Esophagus muscularis mucosa (tissue), 4 donors: Measurements from ENCODE around the gene GPD1L. TPM values are rescaled to one million over a fixed set of nuclear protein-coding genes. Genes with fewer than 3 reads are reported as not detected.

Source experiments
- DNase-seq: peaks from one replicate; pipeline ENCODE4 v3.0.0-alpha.2; 2017; ENCODE audit errors: extremely low spot score
- H3K27ac ChIP-seq, 4 donors: fragments of 200-600 bp; sonication (generic); replicated peaks in 1 of 4; 1 replicate in 3 of 4; 2 replicates in 1 of 4; pipeline ENCODE4 v1.5.1; 2016 to 2019; ENCODE audit warnings: mild to moderate bottlenecking in 1 of 4
- H3K27me3 ChIP-seq, 4 donors: fragments of 200-600 bp; sonication (generic); one replicate each; pipeline versions ENCODE4 v1.5.1 to v1.6.0; 2016 to 2019
- H3K36me3 ChIP-seq, 4 donors: fragments of 200-600 bp; sonication (generic); one replicate each; pipeline ENCODE4 v1.5.1; 2016 to 2019
- H3K4me1 ChIP-seq, 4 donors: fragments of 200-600 bp; sonication (generic); one replicate each; pipeline ENCODE4 v1.5.1; 2016 to 2019
- H3K4me3 ChIP-seq, 4 donors: fragments of 200-600 bp; sonication (generic); 1 replicate in 2 of 4; 2 replicates in 2 of 4; pipeline ENCODE4 v1.5.1; 2016 to 2019; ENCODE audit warnings: mild to moderate bottlenecking in 4 of 4, moderate library complexity in 1 of 4
- H3K9me3 ChIP-seq, 4 donors: fragments of 200-600 bp; sonication (generic); 1 replicate in 3 of 4; 2 replicates in 1 of 4; pipeline ENCODE4 v1.5.1; 2016 to 2019
- EP300 ChIP-seq: sonication (generic); formaldehyde crosslinking; IDR thresholded peaks from one replicate; pipeline ENCODE4 v1.6.1; 2017; ENCODE audit warnings: antibody characterized with exemption
- POLR2A ChIP-seq: fragments of 450-650 bp; IDR thresholded peaks from one replicate; pipeline ENCODE4 v1.6.1; 2017; ENCODE audit warnings: antibody characterized with exemption, moderate library complexity, mild to moderate bottlenecking, low read depth
- POLR2AphosphoS5 ChIP-seq, 2 donors: sonication (generic); formaldehyde crosslinking; IDR thresholded peaks; one replicate each; pipeline ENCODE4 v1.6.1; 2017; ENCODE audit warnings: antibody characterized with exemption in 2 of 2
- WGBS: methylation state at CpG from one replicate; pipeline ENCODE4 v1.1.5; 2018; 5-methylcytosine and 5-hydroxymethylcytosine counted together
- intact Hi-C: fragments of 100-400 bp; cut with DNase I; formaldehyde crosslinking; loops from one replicate; pipeline ENCODE4 v1.15.1; 2023
- total RNA-seq, 4 donors: library from RNA; depleted of rRNA; stranded (reverse); fragments of >200 nt; gene quantifications; one replicate each; pipeline versions ENCODE4 v1.1.0 to v1.2.1, GENCODE V29; 2016
- TF ChIP-seq, protein P1 (sequence below), 3 experiments: fragments of 200-600 bp in 2 of 3; fragments of 450-650 bp in 1 of 3; sonication (generic) in 2 of 3; IDR thresholded peaks; one replicate each; pipeline ENCODE4 v1.5.1; 2017 to 2019; ENCODE audit warnings: antibody characterized with exemption in 3 of 3, mild to moderate bottlenecking in 2 of 3, moderate library complexity in 1 of 3

GPD1L gene
- total RNA-seq, 4 donors from 2014 or later, result 75.6 to 117 (median 79.7) TPM

- Histone ChIP-seq H3K36me3 (no peaks in the 10 kb centered on the region), H3K27me3 (no peaks in the 10 kb centered on the region), H3K4me3 (no peak overlapping the region), H3K4me1 (no peaks in the 10 kb centered on the region), H3K27ac (no peak overlapping the region), H3K9me3 (no peaks in the 10 kb centered on the region)
- intact Hi-C loops, result no loop called here
- no peak for DNase-seq
- TF ChIP-seq POLR2A (no peak), EP300 (no peak), POLR2AphosphoS5 (IDR thresholded peaks at IDR 0.05) (no peak)
- TF ChIP-seq, protein P1, sequence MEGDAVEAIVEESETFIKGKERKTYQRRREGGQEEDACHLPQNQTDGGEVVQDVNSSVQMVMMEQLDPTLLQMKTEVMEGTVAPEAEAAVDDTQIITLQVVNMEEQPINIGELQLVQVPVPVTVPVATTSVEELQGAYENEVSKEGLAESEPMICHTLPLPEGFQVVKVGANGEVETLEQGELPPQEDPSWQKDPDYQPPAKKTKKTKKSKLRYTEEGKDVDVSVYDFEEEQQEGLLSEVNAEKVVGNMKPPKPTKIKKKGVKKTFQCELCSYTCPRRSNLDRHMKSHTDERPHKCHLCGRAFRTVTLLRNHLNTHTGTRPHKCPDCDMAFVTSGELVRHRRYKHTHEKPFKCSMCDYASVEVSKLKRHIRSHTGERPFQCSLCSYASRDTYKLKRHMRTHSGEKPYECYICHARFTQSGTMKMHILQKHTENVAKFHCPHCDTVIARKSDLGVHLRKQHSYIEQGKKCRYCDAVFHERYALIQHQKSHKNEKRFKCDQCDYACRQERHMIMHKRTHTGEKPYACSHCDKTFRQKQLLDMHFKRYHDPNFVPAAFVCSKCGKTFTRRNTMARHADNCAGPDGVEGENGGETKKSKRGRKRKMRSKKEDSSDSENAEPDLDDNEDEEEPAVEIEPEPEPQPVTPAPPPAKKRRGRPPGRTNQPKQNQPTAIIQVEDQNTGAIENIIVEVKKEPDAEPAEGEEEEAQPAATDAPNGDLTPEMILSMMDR (IDR thresholded peaks at IDR 0.05), result no peak
- 96% methylated on average over 5 of the region's 5 CpGs for WGBS
Observed at GRCh38 chr3:32093204-32093603, 13.2 kb upstream of the GPD1L start.

GRCh38 chr3:32095431-32095830 is 11.0 kb upstream of the GPD1L start:
- TF ChIP-seq, protein P1 (IDR thresholded peaks at IDR 0.05), result no peak
- TF ChIP-seq EP300, result no peak
- WGBS, result 69% methylated on average over 3 of the region's 3 CpGs
- no peaks in the 10 kb centered on the region for H3K27me3 ChIP-seq
- no peak overlapping the region for H3K27ac ChIP-seq
- H3K9me3 ChIP-seq, result no peaks in the 10 kb centered on the region
- DNase-seq, result no peak
- H3K36me3 ChIP-seq, result no peaks in the 10 kb centered on the region
- no peaks in the 10 kb centered on the region for H3K4me1 ChIP-seq
- H3K4me3 ChIP-seq, result no peak overlapping the region
- intact Hi-C loops, result no loop called here

- peaks cover 0 to 17% (median 11%) of the 10 kb centered on the region in 4 donors for H3K9me3 ChIP-seq
- no peak overlapping the region for H3K4me3 ChIP-seq
- H3K27me3 ChIP-seq, result no peaks in the 10 kb centered on the region
- H3K27ac ChIP-seq, result no peak overlapping the region
- 88% methylated on average over 1 of the region's 1 CpG for WGBS
- DNase-seq, result no peak
- no peaks in the 10 kb centered on the region for H3K4me1 ChIP-seq
- TF ChIP-seq POLR2AphosphoS5 (IDR thresholded peaks at IDR 0.05), result no peak
- no peaks in the 10 kb centered on the region for H3K36me3 ChIP-seq
- intact Hi-C loops, result no loop called here
Observed at GRCh38 chr3:32097768-32098167, 8.7 kb upstream of the GPD1L start.

DNA sequence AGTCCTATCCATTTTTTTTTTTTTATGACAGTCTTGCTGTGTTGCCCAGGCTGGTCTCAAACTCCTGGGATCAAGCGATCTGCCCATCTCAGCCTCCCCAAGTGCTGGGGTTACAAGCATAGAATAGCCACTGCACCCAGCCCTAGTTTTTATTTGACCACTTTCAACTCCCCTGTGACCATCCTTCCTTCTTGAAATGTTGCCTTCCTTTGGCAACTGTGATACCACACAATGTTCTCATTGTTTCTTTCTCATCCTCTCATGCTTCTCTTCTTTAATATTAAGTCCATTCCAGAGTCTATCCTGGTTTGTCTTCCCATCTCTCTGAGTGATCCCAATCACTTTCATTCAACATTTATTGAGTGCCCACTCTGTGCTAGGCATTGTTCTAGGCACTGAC is 7.9 kb upstream of the GPD1L start:
- Histone ChIP-seq H3K9me3 (peaks cover 0 to 20% (median 12%) of the 10 kb centered on the region in 4 donors), H3K4me1 (no peaks in the 10 kb centered on the region), H3K4me3 (no peak overlapping the region), H3K36me3 (no peaks in the 10 kb centered on the region), H3K27me3 (no peaks in the 10 kb centered on the region), H3K27ac (no peak overlapping the region)
- WGBS, result 90% methylated on average over 1 of the region's 1 CpG
- no peak for DNase-seq
- TF ChIP-seq, protein P1 (IDR thresholded peaks at IDR 0.05), result no peak
- TF ChIP-seq EP300, result no peak
- TF ChIP-seq POLR2AphosphoS5 (IDR thresholded peaks at IDR 0.05), result no peak
- TF ChIP-seq POLR2A, result no peak
- intact Hi-C loops, result no loop called here

GRCh38 chr3:32100465-32100864 is 6.0 kb upstream of the GPD1L start:
- H3K27me3 ChIP-seq, result no peaks in the 10 kb centered on the region
- H3K4me1 ChIP-seq, result no peaks in the 10 kb centered on the region
- TF ChIP-seq EP300 (no peak), POLR2AphosphoS5 (IDR thresholded peaks at IDR 0.05) (no peak), POLR2A (no peak)
- TF ChIP-seq, protein P1 (IDR thresholded peaks at IDR 0.05), result no peak
- H3K27ac ChIP-seq, result no peak overlapping the region
- intact Hi-C loops, result no loop called here
- peaks cover 0 to 20% (median 12%) of the 10 kb centered on the region in 4 donors for H3K9me3 ChIP-seq
- no peak overlapping the region for H3K4me3 ChIP-seq
- DNase-seq, result no peak
- H3K36me3 ChIP-seq, result no peaks in the 10 kb centered on the region
- WGBS, result 86% methylated on average over 5 of the region's 5 CpGs
